NCI-H1092 treated with DMSO at 0.1 percent for 48 hours (cell line): Measurements from ENCODE around the gene GALNT6.

ENCODE experiments used
- DNase-seq: peaks from one replicate; lab custom pipeline; 2025; lab: John Stamatoyannopoulos, UW

The GALNT6 gene

GRCh38 chr12:51404627-51405026, 13.4 kb upstream of the GALNT6 start:
- DNase-seq = no peak

- no peak for DNase-seq
Observed at GRCh38 chr12:51403681-51404136, 12.5 kb upstream of the GALNT6 start.

- no peak for DNase-seq
Observed at GRCh38 chr12:51403159-51403558, 12.0 kb upstream of the GALNT6 start.

GRCh38 chr12:51401900-51402299, 10.7 kb upstream of the GALNT6 start:
- DNase-seq = no peak

GRCh38 chr12:51401486-51401885, 10.3 kb upstream of the GALNT6 start:
- DNase-seq = no peak

- DNase-seq = no peak
Observed at GRCh38 chr12:51401020-51401419, 9.8 kb upstream of the GALNT6 start.

- DNase-seq = no peak
Observed at GRCh38 chr12:51399891-51400290, 8.7 kb upstream of the GALNT6 start.

GRCh38 chr12:51397670-51398069, 6.5 kb upstream of the GALNT6 start:
- DNase-seq = no peak

GRCh38 chr12:51395283-51396230, 4.4 kb upstream of the GALNT6 start:
- DNase-seq = no peak

- no peak for DNase-seq
Observed at GRCh38 chr12:51393676-51394545, 2.7 kb upstream of the GALNT6 start.

- no peak for DNase-seq
Observed at GRCh38 chr12:51392556-51393237, 1.5 kb upstream of the GALNT6 start.

GRCh38 chr12:51390891-51391282, 319 bp downstream of the GALNT6 start:
- DNase-seq = no peak

GRCh38 chr12:51390457-51390856, 749 bp downstream of the GALNT6 start:
- DNase-seq = no peak

GRCh38 chr12:51389302-51389999, 1.8 kb downstream of the GALNT6 start:
- DNase-seq = no peak

GRCh38 chr12:51388846-51389245, 2.4 kb downstream of the GALNT6 start:
- no peak for DNase-seq

- DNase-seq = no peak
Observed at GRCh38 chr12:51388069-51388799, 3.0 kb downstream of the GALNT6 start.

GRCh38 chr12:51386351-51386750, 4.9 kb downstream of the GALNT6 start:
- no peak for DNase-seq

- no peak for DNase-seq
Observed at GRCh38 chr12:51383269-51383905, 7.8 kb downstream of the GALNT6 start.

- no peak for DNase-seq
Observed at GRCh38 chr12:51382173-51382572, 9.0 kb downstream of the GALNT6 start.
